Mucosa of rectum (tissue), 2 donors: ENCODE measurements around the gene RNF111.

Source experiments
- H3K27ac ChIP-seq, 2 donors: one replicate each; pipeline ENCODE4 v1.7.0; 2013; ENCODE audit warnings: inconsistent platforms in 2 of 2, low read depth in 2 of 2, low read length in 2 of 2
- H3K27me3 ChIP-seq, 2 donors: one replicate each; pipeline ENCODE4 v1.7.0; 2013; ENCODE audit warnings: low read length in 2 of 2; ENCODE audit not compliant: control insufficient read depth in 2 of 2, insufficient read depth in 2 of 2
- H3K36me3 ChIP-seq, 2 donors: one replicate each; pipeline ENCODE4 v1.7.0; 2013; ENCODE audit warnings: low read length in 2 of 2; ENCODE audit not compliant: control insufficient read depth in 2 of 2, insufficient read depth in 2 of 2
- H3K4me1 ChIP-seq, 2 donors: one replicate each; pipeline ENCODE4 v1.7.0; 2013; ENCODE audit warnings: low read length in 2 of 2, mild to moderate bottlenecking in 1 of 2; ENCODE audit not compliant: control insufficient read depth in 2 of 2, insufficient read depth in 2 of 2
- H3K4me3 ChIP-seq, 2 donors: one replicate each; pipeline ENCODE4 v1.7.0; 2013; ENCODE audit warnings: low read length in 2 of 2
- H3K9ac ChIP-seq, 2 donors: one replicate each; pipeline ENCODE4 v1.7.0; 2013; ENCODE audit warnings: low read length in 2 of 2, low read depth in 1 of 2, mild to moderate bottlenecking in 1 of 2
- H3K9me3 ChIP-seq, 2 donors: one replicate each; pipeline ENCODE4 v1.7.0; 2013; ENCODE audit warnings: low read length in 2 of 2; ENCODE audit not compliant: control insufficient read depth in 2 of 2
- donor health status: healthy.
- donor health status: Normal muscosa, but diverticular disease.

Gene RNF111

DNA sequence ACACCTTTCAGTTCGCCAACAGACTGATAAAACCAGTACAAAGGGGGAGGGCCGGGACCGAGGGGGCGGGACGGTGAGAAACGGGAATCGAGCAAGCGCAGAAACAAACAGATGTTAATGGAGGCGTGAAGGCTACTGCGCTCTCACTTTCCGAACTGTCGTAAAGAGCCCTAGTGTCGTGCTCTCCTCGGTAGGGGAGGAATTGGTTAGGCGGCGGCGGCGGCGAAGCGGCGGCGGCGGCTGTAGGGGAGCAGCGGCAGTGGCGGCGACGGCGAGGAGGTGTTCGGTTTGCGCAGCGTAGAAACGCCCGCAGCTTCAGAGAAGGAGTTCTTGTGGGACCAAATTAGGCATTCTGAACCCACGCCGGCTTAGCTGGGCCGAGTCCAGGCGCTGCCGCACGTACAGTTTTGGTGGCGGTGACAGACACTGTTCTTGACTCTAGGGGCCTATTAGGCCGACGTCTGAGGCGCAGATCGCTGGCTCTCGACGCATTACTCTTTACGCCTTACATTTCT, at the start of gene RNF111:
RNF111 (plus strand) TSS at position 173 of the 515 bp plus-strand sequence. CDS start 43,160 bp downstream, outside the sequence.
- H3K27ac ChIP-seq: peak within 1 kb of the TSS; percentile 90 to 91
- H3K9me3 ChIP-seq: no peaks in the 10 kb centered on the region
- H3K4me3 ChIP-seq: peak within 1 kb of the TSS; percentile 97 to 100
- peak within 1 kb of the TSS; percentile 94 to 97 for H3K9ac ChIP-seq
- peaks cover 4 to 5% of the 10 kb centered on the region in 2 donors for H3K36me3 ChIP-seq
- no peaks in the 10 kb centered on the region for H3K27me3 ChIP-seq
- H3K4me1 ChIP-seq: peaks cover 4 to 12% of the 10 kb centered on the region in 2 donors

DNA sequence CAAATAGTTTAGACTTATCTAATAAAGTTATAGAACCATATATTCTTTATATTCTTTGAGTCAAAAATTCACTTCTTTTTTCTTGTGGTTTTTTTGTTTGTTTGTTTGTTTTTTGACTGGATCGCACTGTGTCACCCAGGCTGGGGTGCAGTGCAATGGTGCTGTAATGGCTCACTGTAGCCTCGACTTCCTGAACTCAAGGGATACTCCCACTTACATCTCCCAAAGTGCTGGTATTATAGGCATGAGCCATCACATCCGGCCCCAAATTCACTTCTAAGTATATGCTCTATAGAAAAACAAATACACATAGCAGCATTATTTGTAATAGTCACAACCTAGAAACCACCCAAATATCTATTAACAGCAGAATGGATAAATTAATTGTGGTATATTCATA, 40.3 kb upstream of the RNF111 start:
- Histone ChIP-seq H3K36me3 (no peaks in the 10 kb centered on the region), H3K9me3 (no peaks in the 10 kb centered on the region), H3K27me3 (no peaks in the 10 kb centered on the region), H3K9ac (no peak overlapping the region), H3K4me3 (no peak overlapping the region), H3K27ac (no peak overlapping the region), H3K4me1 (peaks cover 0 to 5% of the 10 kb centered on the region in 2 donors)

- Histone ChIP-seq H3K9ac (no peak overlapping the region), H3K4me1 (peaks cover 0 to 6% of the 10 kb centered on the region in 2 donors), H3K4me3 (no peak overlapping the region), H3K9me3 (no peaks in the 10 kb centered on the region), H3K27me3 (no peaks in the 10 kb centered on the region), H3K36me3 (no peaks in the 10 kb centered on the region), H3K27ac (no peak overlapping the region)
Observed at GRCh38 chr15:58951388-58952007, 36.0 kb upstream of the RNF111 start.

DNA sequence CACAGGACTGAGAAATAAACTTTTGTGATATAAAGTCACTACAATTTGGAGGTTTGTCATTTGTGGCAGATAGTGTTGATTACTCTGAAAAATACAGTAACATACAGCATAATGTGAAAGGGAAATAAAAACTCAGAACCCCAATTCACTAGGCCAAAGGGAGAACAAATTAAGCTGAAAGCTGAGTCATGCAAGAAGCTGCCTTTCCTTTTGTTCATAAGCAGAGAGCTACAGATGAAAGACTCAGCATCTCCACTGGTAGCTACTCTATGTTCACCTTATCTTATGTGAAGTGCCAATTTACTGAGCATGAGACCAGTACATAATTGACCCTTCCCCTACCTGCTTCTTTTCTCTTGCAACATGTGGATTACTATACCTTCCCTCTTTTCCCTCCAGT, 34.7 kb upstream of the RNF111 start:
- H3K9me3 ChIP-seq: no peaks in the 10 kb centered on the region
- peaks cover 3 to 6% of the 10 kb centered on the region in 2 donors for H3K4me1 ChIP-seq
- H3K36me3 ChIP-seq: no peaks in the 10 kb centered on the region
- H3K27ac ChIP-seq: no peak overlapping the region
- no peaks in the 10 kb centered on the region for H3K27me3 ChIP-seq
- no peak overlapping the region for H3K4me3 ChIP-seq
- H3K9ac ChIP-seq: no peak overlapping the region

DNA sequence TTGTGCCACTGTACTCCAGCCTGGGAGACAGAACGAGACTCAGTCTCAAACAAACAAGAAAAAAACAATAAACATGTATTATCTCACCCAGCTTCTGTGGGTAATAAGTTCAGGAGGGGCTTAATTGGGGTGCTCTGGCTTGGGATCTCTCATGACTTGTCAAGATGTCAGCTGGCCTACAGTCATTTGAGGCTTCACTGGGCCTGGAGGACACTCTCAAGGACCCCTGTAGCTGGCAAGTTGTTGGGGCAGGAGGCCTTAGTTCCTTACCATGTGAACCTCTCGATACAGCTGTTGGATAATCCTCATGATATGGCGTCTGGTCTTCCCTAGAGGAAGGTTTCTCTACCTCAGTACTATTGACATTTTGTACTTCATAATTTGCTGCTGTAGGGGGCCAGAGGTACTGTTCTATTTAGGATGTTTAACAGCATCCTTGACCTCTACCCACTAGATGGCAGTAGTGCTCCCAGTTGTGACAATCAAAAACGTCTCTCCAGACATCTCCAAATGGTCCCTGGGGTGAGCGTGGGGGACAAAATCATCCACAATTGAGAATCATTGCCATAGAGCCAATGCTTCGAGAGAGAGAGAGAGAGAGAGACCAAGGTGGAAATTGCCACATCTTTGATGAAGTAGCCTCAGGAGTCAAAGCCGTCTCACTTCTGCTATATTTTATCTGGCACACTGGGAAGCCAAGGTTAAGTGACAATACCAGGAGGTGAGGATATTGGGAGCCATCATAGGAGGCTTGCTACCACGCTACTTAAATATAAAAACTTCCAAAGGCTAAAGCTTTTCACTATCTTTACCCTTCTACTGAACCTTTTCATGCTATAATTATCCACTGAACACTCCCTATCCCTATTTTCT, 30.1 kb upstream of the RNF111 start:
- Histone ChIP-seq H3K9me3 (no peaks in the 10 kb centered on the region), H3K4me3 (no peak overlapping the region), H3K36me3 (no peaks in the 10 kb centered on the region), H3K9ac (no peak overlapping the region), H3K27ac (no peak overlapping the region), H3K4me1 (peaks cover 0 to 3% of the 10 kb centered on the region in 2 donors), H3K27me3 (no peaks in the 10 kb centered on the region)

DNA sequence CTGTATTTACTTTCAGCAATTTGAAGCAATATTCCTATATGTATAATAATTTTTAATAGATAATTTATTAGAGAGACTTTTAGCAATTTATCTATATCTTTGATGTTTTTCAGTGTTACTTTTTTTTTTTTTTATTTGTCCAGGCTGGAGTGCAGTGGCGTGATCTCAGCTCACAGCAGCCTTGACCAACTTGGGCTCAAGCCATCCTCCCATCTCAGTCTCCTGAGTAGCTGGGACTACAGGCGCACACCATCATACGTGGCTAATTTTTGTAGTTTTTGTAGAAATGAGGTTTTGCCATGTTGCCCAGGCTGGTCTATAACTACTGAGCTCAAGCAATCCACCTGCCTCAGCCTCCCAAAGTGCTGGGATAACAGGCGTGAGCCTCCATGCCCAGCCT, 28.7 kb upstream of the RNF111 start:
- no peak overlapping the region for H3K9ac ChIP-seq
- H3K27me3 ChIP-seq: no peaks in the 10 kb centered on the region
- no peaks in the 10 kb centered on the region for H3K36me3 ChIP-seq
- H3K4me3 ChIP-seq: no peak overlapping the region
- no peak overlapping the region for H3K27ac ChIP-seq
- H3K4me1 ChIP-seq: peaks cover 3 to 4% of the 10 kb centered on the region in 2 donors
- H3K9me3 ChIP-seq: no peaks in the 10 kb centered on the region

- no peaks in the 10 kb centered on the region for H3K36me3 ChIP-seq
- no peaks in the 10 kb centered on the region for H3K27me3 ChIP-seq
- H3K27ac ChIP-seq: no peak overlapping the region
Observed at GRCh38 chr15:58962136-58962535, 25.3 kb upstream of the RNF111 start.

GRCh38 chr15:58962662-58963565, 24.5 kb upstream of the RNF111 start:
- Histone ChIP-seq H3K9ac (no peak overlapping the region), H3K9me3 (no peaks in the 10 kb centered on the region), H3K4me3 (no peak overlapping the region), H3K4me1 (peaks cover 0 to 4% of the 10 kb centered on the region in 2 donors), H3K27ac (no peak overlapping the region), H3K36me3 (no peaks in the 10 kb centered on the region), H3K27me3 (no peaks in the 10 kb centered on the region)

More at GRCh38 chr15:58962136-58962535, 25.3 kb upstream of the RNF111 start:
- Histone ChIP-seq H3K4me3 (no peak overlapping the region), H3K9ac (no peak overlapping the region), H3K9me3 (no peaks in the 10 kb centered on the region), H3K4me1 (peaks cover 3 to 4% of the 10 kb centered on the region in 2 donors)

GRCh38 chr15:58966698-58967097, 20.8 kb upstream of the RNF111 start:
- Histone ChIP-seq H3K27ac (no peak overlapping the region), H3K4me1 (peaks cover 0 to 4% of the 10 kb centered on the region in 2 donors), H3K27me3 (no peaks in the 10 kb centered on the region), H3K9ac (no peak overlapping the region), H3K4me3 (no peak overlapping the region), H3K9me3 (no peaks in the 10 kb centered on the region), H3K36me3 (no peaks in the 10 kb centered on the region)
